ENCODE results near the gene RNGTT.

Gene RNGTT

GRCh38 chr6:88567696-88568095, 395.7 kb downstream of the RNGTT start:
- in situ Hi-C loops (cut with HindIII; ENCODE audit: low sequenced_read_pairs): no loop called here

DNA sequence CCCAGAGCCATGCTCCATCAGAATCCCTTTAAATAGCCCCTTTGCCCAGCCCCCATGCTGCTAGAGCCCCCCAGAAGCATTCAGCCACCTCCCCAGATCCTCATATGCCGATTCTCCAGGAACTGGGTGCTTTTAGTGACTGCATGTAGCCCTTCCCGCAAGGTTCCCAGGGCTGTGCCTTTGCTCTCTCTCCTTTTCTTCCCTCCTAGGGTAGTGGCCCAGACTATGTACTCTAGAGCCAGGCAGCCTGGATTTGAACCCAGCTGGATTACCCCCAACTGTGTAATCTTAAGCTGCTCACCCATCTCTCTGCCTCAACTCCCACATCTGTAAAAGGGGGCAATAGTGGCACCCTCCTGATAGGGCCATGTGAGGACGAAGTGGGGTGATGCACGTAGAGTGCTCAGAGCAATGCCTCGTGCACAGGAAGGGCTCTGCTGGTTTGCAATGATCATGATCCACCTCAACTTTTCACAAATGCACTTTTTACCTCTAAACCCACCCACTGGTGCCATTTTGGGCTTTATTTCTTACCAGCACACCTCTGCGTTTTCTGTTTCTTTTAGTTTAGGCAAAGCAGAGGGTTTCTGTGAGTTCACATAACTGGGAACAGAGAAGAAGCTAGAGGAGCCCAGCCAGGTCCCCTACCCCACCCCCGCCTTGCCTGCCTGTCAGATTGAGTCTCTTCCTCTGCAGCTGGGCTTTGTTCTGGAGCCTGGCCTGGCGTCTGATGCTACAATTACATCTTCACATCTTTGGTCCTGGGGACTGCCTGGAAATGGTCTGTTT, 396.5 kb downstream of the RNGTT start:
- in situ Hi-C loops (cut with HindIII; ENCODE audit: low sequenced_read_pairs): no loop called here

- in situ Hi-C loops (cut with HindIII; ENCODE audit: low sequenced_read_pairs): no loop called here
Measured at GRCh38 chr6:88565836-88566235, 397.6 kb downstream of the RNGTT start.

GRCh38 chr6:88565409-88565811, 398.0 kb downstream of the RNGTT start:
- in situ Hi-C loops (cut with HindIII; ENCODE audit: low sequenced_read_pairs): no loop called here

GRCh38 chr6:88563277-88563625, 400.2 kb downstream of the RNGTT start:
- in situ Hi-C loops (cut with HindIII; ENCODE audit: low sequenced_read_pairs): no loop called here

DNA sequence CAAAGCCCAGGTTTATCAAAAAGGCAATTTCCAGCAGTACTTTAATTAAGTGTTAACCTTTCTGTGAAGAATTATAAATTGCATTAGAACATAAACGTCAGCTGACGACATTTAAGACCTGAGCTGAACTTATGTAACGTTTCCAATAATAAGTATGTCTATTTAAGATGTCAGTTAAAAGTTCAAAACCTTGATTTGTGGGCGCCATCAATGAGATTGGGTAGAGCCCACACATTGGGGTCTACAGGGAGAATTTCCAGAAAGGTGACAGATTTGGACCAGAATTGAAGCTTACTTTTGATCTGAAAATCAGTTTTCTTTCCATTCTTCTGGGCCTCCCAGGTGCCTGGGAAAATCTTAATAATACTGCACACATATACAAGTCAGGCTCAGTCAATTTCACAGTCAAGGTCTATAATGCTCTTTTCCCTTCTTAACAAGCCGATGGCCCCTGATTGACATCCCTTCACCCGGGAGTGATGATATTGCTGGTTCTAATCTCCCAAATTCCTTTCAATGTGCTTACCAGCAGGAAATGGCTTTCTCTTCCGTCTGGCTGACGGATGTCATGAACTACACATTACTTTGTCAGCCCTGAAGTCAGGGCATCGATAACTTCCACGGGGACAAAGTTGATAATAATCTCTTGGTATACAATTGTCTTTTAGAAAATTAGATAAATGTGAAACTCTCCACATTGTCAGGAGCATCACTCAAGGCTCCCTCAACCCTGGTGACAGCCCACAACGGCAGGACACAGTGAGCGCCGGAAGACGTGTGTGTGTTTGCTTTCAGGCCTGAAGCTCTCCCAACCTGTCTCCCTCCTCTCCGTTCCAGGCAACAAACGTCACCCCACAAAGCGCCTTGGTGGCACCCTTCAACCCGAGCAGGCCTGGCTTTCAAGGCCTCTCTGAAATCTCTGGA, 400.8 kb downstream of the RNGTT start:
- in situ Hi-C loops (cut with HindIII; ENCODE audit: low sequenced_read_pairs): no loop called here

GRCh38 chr6:88561954-88562315, 401.5 kb downstream of the RNGTT start:
- in situ Hi-C loops (cut with HindIII; ENCODE audit: low sequenced_read_pairs): no loop called here

- in situ Hi-C loops (cut with HindIII; ENCODE audit: low sequenced_read_pairs): no loop called here
Measured at GRCh38 chr6:88561034-88561953, 402.1 kb downstream of the RNGTT start.

Data from endothelial cell of hepatic sinusoid (primary cell).